GM21717 (cell line): Measurements from ENCODE around the gene NFKB1.

Experiments
- ATAC-seq: cut with Tn5 transposase; IDR thresholded peaks from one replicate; pipeline ENCODE4 v1.9.1; 2021; ENCODE audit warnings: mild to moderate bottlenecking, moderate library complexity; ENCODE audit not compliant: unreplicated experiment

The NFKB1 gene

GRCh38 chr4:102527695-102528283 lies 26.6 kb downstream of the NFKB1 start:
- no peak for ATAC-seq

- ATAC-seq, result no peak
Observed at GRCh38 chr4:102529977-102530376, 28.8 kb downstream of the NFKB1 start.

GRCh38 chr4:102530986-102531385 lies 29.8 kb downstream of the NFKB1 start:
- ATAC-seq, result no peak

- no peak for ATAC-seq
Observed at GRCh38 chr4:102531462-102531861, 30.3 kb downstream of the NFKB1 start.

- no peak for ATAC-seq
Observed at GRCh38 chr4:102533348-102533747, 32.2 kb downstream of the NFKB1 start.

GRCh38 chr4:102533904-102534303 lies 32.7 kb downstream of the NFKB1 start:
- no peak for ATAC-seq

- ATAC-seq, result no peak
Observed at GRCh38 chr4:102534845-102535244, 33.7 kb downstream of the NFKB1 start.

GRCh38 chr4:102535398-102536082 lies 34.4 kb downstream of the NFKB1 start:
- ATAC-seq, result peak; percentile 77

- ATAC-seq, result no peak
Observed at GRCh38 chr4:102536768-102537167, 35.6 kb downstream of the NFKB1 start.

- ATAC-seq, result no peak
Observed at GRCh38 chr4:102537269-102537668, 36.1 kb downstream of the NFKB1 start.

- ATAC-seq, result no peak
Observed at GRCh38 chr4:102541697-102542096, 40.5 kb downstream of the NFKB1 start.

GRCh38 chr4:102543030-102543928 lies 42.1 kb downstream of the NFKB1 start:
- peak; percentile 71 for ATAC-seq

- peak; percentile 53 for ATAC-seq
Observed at GRCh38 chr4:102546635-102547034, 45.5 kb downstream of the NFKB1 start.

- no peak for ATAC-seq
Observed at GRCh38 chr4:102547973-102548372, 46.8 kb downstream of the NFKB1 start.

- no peak for ATAC-seq
Observed at GRCh38 chr4:102551958-102552565, 50.9 kb downstream of the NFKB1 start.

- no peak for ATAC-seq
Observed at GRCh38 chr4:102552781-102553180, 51.6 kb downstream of the NFKB1 start.

- no peak for ATAC-seq
Observed at GRCh38 chr4:102553982-102554381, 52.8 kb downstream of the NFKB1 start.

- ATAC-seq, result no peak
Observed at GRCh38 chr4:102554482-102554881, 53.3 kb downstream of the NFKB1 start.

- no peak for ATAC-seq
Observed at GRCh38 chr4:102554992-102555391, 53.8 kb downstream of the NFKB1 start.

GRCh38 chr4:102557636-102558035 lies 56.5 kb downstream of the NFKB1 start:
- no peak for ATAC-seq

- no peak for ATAC-seq
Observed at GRCh38 chr4:102560115-102560514, 59.0 kb downstream of the NFKB1 start.
